ENCODE measurements around the gene TOP1.

The TOP1 gene

GRCh38 chr20:41168281-41169161, 139.9 kb downstream of the TOP1 start:
- no peak for DNase-seq (ENCODE audit: low read depth in 2 of 2)

- DNase-seq (ENCODE audit: low read depth in 2 of 2), result no peak
These were observed 140.6 kb downstream of the TOP1 start for GRCh38 chr20:41169162-41169690.

GRCh38 chr20:41169791-41170351, 141.2 kb downstream of the TOP1 start:
- DNase-seq (ENCODE audit: low read depth in 2 of 2), result no peak

- no peak for DNase-seq (ENCODE audit: low read depth in 2 of 2)
These were observed 141.9 kb downstream of the TOP1 start for GRCh38 chr20:41170386-41171105.

GRCh38 chr20:41171736-41172295, 143.2 kb downstream of the TOP1 start:
- no peak for DNase-seq (ENCODE audit: low read depth in 2 of 2)

GRCh38 chr20:41172296-41173140, 143.9 kb downstream of the TOP1 start:
- no peak for DNase-seq (ENCODE audit: low read depth in 2 of 2)

- peak; percentile 43 to 50 for DNase-seq (ENCODE audit: low read depth in 2 of 2)
These were observed 144.6 kb downstream of the TOP1 start for GRCh38 chr20:41173161-41173721.

- no peak for DNase-seq (ENCODE audit: low read depth in 2 of 2)
These were observed 145.2 kb downstream of the TOP1 start for GRCh38 chr20:41173791-41174341.
